ENCODE results near the gene MSL1. TPM values are rescaled to one million over a fixed set of nuclear protein-coding genes. Genes with fewer than 3 reads are reported as not detected.

The MSL1 gene
- total and polyA plus RNA-seq, 9 of the 15 experiments (the other 6 are each of a cell fraction or from before 2014, with no cell fraction given): 13.8 to 120 (median 61.9) TPM

- TF ChIP-seq AFF4 (CRISPR knock-in tag; IDR thresholded peaks at IDR 0.05): no peak
- no peak for TF ChIP-seq IRF9 (tag; IDR thresholded peaks at IDR 0.05)
- 0 out of 2 replicates have a peak, but pooled peaks have one; percentile 9 for TF ChIP-seq MXI1 (IDR thresholded peaks at IDR 0.05; ENCODE audit: low read depth, low read length)
- peak in 1 of 2 experiments; percentile 57; a peak in 1 of 4 replicates for TF ChIP-seq ZNF318 (IDR thresholded peaks at IDR 0.05; ENCODE audit: borderline replicate concordance in 1 of 2, low read depth in 1 of 2)
- TF ChIP-seq SRSF7 (optimal IDR thresholded peaks at IDR 0.05; ENCODE audit: low read depth, low read length): no peak
- TF ChIP-seq ZNF146 (CRISPR knock-in tag; IDR thresholded peaks at IDR 0.05; ENCODE audit: unreplicated experiment): no peak
- TF ChIP-seq ZNF398 (CRISPR knock-in tag; IDR thresholded peaks at IDR 0.05): no peak
- peak; percentile 70; the same call in 1 of the 2 replicates for TF ChIP-seq MAX (CRISPR knock-in tag; IDR thresholded peaks at IDR 0.05)
- no peak for TF ChIP-seq SMAD1 (IDR thresholded peaks at IDR 0.05; ENCODE audit: low read depth, low read length, partially characterized antibody)
These were observed 10.3 kb upstream of the MSL1 start (continued) for GRCh38 chr17:40111221-40112128.
